ENCODE results near the gene BATF3.

GRCh38 chr1:212671342-212672031, 28.2 kb downstream of the BATF3 start:
- TF ChIP-seq POLR2A (IDR thresholded peaks at IDR 0.05) (no peak), CTCF (IDR thresholded peaks at IDR 0.05) (no peak)
